CD4-positive, alpha-beta T cell treated with Interleukin-6 at 100 ng/mL for 8 hours (primary cell): Measurements from ENCODE around the gene FAM168A.

Experiments
- DNase-seq: peaks from one replicate; pipeline ENCODE4 v3.0.0-alpha.2; 2020; ENCODE audit warnings: mixed read lengths, low spot score

Gene FAM168A

GRCh38 chr11:73426219-73426850 is 171.6 kb downstream of the FAM168A start:
- DNase-seq = no peak

DNA sequence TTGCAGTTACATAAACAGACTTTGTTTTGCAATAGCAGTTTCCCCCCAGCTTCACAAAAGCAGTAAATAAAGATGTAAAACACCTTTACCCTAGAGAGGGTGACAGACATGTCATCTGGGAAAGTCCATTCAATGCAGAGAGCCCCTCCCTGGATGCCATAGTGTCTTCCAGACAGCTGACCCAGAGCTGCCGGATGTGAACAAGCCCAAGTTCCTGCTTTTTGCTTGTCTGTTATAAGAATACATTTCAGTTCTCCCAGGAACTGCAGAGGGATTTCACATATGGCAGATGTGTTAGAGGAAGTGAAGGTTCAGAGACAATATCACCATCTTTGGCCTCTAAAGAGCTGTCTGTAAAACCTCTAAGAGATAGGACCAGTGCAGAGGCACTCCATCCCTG is 172.8 kb downstream of the FAM168A start:
- no peak for DNase-seq

- DNase-seq = no peak
Measured at GRCh38 chr11:73423506-73423905, 174.4 kb downstream of the FAM168A start.

DNA sequence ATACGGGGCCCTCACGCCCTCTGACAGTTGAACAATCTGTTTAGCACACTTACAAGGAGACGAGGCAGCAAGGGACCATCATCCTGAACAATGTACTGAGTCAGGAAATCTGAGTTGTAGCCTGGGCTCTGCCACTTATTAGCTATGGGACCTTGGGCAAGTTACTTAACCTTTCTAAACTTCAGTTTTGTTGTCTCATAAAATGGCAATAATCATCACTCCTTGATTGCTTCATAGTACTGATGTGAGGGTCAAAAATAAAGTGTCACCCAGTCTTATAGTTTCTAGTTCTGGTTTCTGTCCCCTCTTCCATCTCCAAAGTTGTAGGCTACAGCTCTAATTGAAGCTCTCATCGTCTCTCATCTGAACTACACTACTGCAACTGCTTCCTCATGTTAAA is 175.0 kb downstream of the FAM168A start:
- DNase-seq = no peak

- no peak for DNase-seq
Measured at GRCh38 chr11:73420136-73420535, 177.8 kb downstream of the FAM168A start.

DNA sequence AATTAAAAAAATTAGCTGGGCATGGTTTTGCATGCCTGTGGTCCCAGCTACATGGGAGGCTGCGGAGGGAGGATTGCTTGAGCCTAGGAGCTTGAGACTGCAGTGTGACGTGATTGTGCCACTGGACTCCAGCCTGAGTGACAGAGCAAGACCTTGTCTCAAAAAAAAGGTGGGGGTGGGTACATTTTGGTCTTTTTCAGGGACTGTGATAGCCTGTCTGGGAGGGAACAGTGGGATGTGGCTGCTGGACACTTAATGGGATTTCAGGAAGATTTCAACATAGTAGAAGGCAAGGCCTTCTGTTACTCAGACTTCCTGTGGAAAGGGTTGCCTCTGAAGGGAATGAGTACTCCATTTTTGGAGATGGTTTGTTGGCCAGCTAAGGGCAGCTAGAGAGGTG is 181.1 kb downstream of the FAM168A start:
- no peak for DNase-seq

DNA sequence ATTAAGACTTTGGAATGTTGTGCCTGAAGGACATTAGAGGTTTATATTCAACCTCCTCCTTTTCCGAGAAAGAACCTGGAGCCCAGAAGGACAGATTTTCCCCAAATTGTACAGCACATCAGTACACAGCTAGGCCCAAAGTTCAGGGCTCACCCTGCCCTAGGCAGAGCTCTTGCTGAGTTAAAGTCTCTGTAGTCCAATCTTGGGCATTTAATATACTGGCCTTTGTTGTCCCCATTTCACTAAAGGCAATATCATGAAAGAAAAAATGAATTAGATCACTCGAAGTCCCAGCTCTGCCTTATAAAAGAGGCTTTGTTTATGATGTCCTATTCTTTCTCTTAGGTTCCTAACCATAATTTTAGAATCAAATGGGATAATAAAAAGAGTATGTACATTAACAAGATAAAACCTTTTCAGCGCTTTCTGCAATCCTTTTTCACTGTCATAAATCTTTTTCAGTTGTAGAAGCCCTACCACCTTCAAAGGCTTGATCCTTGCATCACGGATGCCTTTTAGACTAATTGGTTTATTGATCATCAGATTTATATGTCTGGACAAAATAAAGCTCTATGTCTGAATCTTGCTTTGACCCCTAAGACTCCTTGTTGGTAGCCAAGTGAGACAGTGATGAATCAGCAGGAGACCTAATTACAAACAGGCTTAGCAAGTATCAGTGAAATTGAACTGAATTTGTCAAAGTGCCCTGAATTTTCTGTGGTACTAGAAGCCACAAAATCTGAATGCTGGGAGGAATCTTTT is 181.9 kb downstream of the FAM168A start:
- DNase-seq = no peak

GRCh38 chr11:73414977-73415651 is 182.8 kb downstream of the FAM168A start:
- DNase-seq = no peak

GRCh38 chr11:73413256-73413655 is 184.7 kb downstream of the FAM168A start:
- no peak for DNase-seq

DNA sequence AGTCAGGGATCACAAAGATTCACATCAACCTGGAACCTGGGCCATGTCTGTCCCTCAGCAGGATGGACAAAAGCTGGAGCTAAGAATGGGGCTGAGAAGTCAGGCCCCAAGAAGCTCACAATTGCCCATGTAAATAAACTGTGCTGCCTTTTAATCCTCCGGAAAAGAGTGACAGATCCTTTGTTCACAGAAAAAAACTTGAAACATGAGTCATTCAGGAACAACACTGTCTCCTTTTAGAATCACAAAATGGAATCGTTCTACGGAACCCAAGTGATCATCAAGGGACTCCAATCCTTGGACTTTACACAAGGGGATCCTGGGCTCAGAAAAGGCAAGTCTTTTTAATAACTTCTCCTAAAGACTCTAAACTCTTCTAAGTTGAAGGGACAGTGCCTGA is 185.6 kb downstream of the FAM168A start:
- no peak for DNase-seq

DNA sequence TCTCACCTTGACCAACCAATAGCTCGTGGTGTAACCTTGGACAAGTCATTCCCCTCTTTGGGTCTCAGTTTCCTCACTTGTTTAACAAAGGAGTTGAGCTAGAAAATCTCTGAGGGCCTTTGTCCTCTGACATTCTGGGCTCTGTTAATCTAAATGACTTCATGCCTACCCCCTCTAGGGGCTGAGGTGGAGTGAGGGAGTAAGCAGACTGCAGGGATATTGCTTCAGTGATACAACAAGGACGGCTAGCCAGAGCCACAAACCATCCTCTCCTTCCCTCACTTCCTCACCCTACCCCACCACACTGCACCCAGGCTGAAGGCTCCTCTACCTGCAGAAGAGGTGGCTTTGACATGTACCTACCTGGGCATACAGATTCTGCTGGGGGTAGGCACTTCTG is 186.9 kb downstream of the FAM168A start:
- DNase-seq = no peak

- no peak for DNase-seq
Measured at GRCh38 chr11:73410627-73411026, 187.3 kb downstream of the FAM168A start.

DNA sequence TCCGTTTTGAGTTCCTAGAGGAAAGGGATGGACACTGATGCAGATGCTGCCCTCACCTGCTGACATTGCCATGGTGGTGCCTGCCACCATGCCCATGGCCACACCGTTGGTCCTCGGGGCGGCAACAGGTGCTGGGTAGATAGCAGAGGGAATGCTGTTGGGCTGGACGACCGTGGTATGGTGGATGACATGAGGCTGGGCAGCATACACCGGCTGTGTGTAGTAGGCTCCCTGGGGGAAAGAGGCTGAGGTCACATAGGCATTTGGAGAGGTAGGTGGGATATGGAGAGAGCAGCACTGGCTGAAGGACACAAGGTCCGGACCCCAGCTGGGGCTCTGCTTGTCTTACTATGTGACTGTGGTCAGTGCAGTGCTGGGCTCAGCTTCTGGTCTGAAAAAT is 188.5 kb downstream of the FAM168A start:
- no peak for DNase-seq

GRCh38 chr11:73406619-73407018 is 191.3 kb downstream of the FAM168A start:
- no peak for DNase-seq

GRCh38 chr11:73406131-73406530 is 191.8 kb downstream of the FAM168A start:
- no peak for DNase-seq

DNA sequence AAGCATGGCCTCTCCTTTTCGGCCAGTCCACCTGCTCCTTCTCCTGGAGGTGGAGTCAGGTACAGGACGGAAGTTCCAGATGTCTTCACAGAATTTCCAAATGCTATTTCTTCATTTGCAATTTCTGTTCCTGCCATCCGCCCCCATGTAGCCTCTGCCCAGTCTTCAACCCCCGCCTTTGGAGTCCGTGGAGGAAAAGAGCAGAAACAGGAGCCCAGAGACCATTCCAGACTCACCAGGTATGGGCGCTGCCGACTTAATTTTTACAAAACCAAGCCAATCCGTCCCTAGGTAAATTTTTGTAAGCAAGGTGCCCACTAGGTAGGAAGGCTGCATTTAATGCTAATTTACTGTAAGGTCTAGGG is 192.8 kb downstream of the FAM168A start:
- DNase-seq = no peak

- DNase-seq = no peak
Measured at GRCh38 chr11:73404506-73405145, 193.3 kb downstream of the FAM168A start.

DNA sequence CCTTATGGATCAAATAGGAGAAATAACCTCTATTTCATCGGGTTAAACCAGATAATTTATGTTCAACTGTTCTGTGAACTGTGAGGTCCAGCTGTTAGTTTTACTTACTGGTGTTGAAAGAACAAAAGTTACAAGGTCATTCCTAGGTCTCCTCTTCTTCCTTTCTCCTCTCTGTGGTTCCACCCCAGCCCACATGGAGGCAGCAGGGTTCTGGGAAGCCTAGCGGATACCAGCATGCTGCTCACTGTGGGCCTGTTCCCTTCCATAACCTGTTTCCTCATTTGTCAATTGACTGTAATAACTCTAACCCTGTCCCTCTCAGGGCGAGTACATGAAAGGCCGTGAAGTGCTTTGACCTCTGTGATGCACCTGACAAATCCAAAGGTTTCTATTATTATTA is 193.9 kb downstream of the FAM168A start:
- no peak for DNase-seq

DNA sequence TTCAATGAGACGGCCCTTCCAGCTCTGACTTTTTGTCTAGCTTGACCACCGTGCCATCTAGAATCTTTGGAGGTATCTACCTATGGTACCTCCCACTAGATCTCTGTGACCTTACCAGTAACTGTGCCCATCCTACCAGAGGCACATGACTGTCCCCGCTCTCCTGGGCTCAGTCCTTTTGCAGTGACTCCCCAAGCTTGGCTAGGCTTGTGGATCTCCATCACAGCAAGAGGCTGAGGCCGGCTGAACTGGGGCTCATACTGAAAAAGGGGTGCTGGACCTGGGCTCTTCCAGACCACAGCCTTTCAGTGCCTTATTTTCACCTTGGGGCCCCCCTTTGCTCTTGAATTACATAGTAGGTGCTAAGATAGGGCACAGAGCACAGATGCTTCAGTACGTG is 194.4 kb downstream of the FAM168A start:
- DNase-seq = no peak

DNA sequence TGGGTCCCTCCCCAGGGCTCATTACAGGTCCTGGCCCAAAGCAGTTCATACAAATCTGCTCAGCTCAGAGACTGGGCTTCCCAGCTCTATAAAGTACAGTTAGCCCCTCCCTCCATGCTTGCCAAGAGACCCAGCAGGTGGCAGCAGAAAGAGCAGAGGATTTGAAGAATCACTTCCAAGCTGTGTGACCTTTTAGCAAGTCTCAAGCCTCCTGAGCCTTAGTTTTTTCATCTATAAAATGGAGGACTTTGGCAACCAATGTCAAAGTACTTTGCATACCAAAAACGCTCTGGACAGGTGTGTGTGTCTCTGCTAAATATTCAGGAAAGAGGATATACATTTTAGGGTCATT is 195.1 kb downstream of the FAM168A start:
- DNase-seq = no peak

DNA sequence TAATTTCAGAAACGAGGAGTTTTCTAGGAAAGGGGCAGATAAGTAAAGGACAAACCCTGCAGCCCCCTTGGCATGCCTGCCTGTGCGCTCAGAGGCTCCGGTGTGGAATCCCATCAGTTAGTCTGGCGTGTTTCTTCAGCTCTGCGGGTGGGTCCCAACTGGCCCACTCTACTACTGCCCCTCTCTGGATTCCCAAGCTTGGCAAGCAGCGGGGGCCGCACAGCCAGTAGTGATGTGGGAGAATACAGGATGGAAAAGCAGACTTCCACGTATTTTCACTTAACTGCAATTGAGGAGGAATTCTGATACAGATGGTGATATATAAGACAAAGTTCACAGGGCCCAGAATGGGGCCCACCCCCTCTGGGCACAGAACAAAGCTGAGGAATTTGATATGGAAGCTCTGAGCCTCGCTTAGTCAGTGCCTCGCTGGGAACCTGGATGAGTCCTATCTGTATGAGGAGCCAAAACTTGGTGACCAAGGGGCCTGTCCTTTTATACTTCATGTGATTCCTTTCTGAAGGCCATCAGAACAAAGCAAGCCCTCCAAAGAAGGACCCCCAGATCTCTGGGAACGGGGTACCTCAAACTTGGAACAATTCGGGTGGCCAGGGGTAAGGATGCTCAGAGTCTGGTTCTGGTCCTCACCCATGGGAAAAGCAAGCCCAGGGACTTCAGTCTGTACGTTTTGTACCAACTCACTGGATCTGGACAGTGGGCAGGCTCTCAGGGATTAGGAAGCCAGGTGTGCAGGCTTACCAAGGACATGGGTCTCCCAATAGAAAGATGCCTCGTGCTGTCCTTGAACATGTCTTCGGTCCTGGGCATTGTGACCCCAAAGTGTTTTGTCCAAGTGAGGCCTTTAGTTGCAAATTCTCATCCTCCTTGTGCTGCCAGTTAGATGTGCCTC is 195.7 kb downstream of the FAM168A start:
- DNase-seq = no peak
